ENCODE results near the gene LGALS8. TPM values are rescaled to one million over a fixed set of nuclear protein-coding genes. Genes with fewer than 3 reads are reported as not detected.

Gene LGALS8
- total and polyA plus RNA-seq, 2 donors (not counting 1 experiment from before 2014, with no cell fraction given) = 38.0 to 67.0 TPM

- Histone ChIP-seq H3K4me2 (replicated peaks; ENCODE audit: low read depth, low read length, poor library complexity, severe bottlenecking) (no peak overlapping the region), H4K20me1 (ENCODE audit: control insufficient read depth, insufficient read depth, low read length, poor library complexity, severe bottlenecking) (no peaks in the 10 kb centered on the region), H3K4me1 (ENCODE audit: control insufficient read depth in 2 of 2, insufficient read depth in 2 of 2, low read length in 2 of 2) (no peaks in the 10 kb centered on the region), H3K4me3 (ENCODE audit: control extremely low read depth in 1 of 5, extremely low read depth in 1 of 5, insufficient read depth in 1 of 5, low read depth in 2 of 5, low read length in 4 of 5) (no peak overlapping the region), H3K9me3 (ENCODE audit: control extremely low read depth in 1 of 3, control insufficient read depth in 2 of 3, insufficient read depth in 1 of 3, low read length in 2 of 3) (no peaks in the 10 kb centered on the region), H2AFZ (ENCODE audit: insufficient read depth, low read depth, low read length, poor library complexity, severe bottlenecking) (no peak overlapping the region), H3K9ac (ENCODE audit: low read length) (no peak overlapping the region), H3K79me2 (ENCODE audit: control insufficient read depth, insufficient read depth, low read length) (no peaks in the 10 kb centered on the region), H3K27me3 (replicated peaks in 1 of 4; ENCODE audit: control extremely low read depth in 1 of 4, control insufficient read depth in 3 of 4, insufficient read depth in 4 of 4, low read length in 3 of 4) (no peaks in the 10 kb centered on the region), H3K36me3 (replicated peaks in 1 of 2; ENCODE audit: control extremely low read depth in 1 of 2, control insufficient read depth in 1 of 2, extremely low read depth in 1 of 2, insufficient read depth in 2 of 2, low read length in 1 of 2) (peaks cover 5 to 95% of the 10 kb centered on the region in 2 experiments), H3K27ac (ENCODE audit: low read length in 2 of 2) (no peak overlapping the region)
- DNase-seq (no peak), ATAC-seq (ENCODE audit: low read depth) (no peak)
- TF ChIP-seq, protein P1, sequence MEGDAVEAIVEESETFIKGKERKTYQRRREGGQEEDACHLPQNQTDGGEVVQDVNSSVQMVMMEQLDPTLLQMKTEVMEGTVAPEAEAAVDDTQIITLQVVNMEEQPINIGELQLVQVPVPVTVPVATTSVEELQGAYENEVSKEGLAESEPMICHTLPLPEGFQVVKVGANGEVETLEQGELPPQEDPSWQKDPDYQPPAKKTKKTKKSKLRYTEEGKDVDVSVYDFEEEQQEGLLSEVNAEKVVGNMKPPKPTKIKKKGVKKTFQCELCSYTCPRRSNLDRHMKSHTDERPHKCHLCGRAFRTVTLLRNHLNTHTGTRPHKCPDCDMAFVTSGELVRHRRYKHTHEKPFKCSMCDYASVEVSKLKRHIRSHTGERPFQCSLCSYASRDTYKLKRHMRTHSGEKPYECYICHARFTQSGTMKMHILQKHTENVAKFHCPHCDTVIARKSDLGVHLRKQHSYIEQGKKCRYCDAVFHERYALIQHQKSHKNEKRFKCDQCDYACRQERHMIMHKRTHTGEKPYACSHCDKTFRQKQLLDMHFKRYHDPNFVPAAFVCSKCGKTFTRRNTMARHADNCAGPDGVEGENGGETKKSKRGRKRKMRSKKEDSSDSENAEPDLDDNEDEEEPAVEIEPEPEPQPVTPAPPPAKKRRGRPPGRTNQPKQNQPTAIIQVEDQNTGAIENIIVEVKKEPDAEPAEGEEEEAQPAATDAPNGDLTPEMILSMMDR (IDR thresholded peaks at IDR 0.05) = no peak
- TF ChIP-seq EZH2 (IDR thresholded peaks at IDR 0.05; ENCODE audit: borderline replicate concordance, insufficient read depth, low read depth, low read length, poor library complexity, severe bottlenecking) = no peak
- Mint-ChIP-seq H3K9me3 (ENCODE audit: insufficient read depth) (no peaks in the 10 kb centered on the region), H3K27me3 (no peaks in the 10 kb centered on the region), H3K27ac (no peak overlapping the region), H3K4me3 (no peak overlapping the region), H3K4me1 (no peaks in the 10 kb centered on the region)
- intact Hi-C loops (cut with micrococcal nuclease) = no loop called here
- ChIA-PET POLR2A (no interaction called here), CTCF (no interaction called here)
- WGBS (ENCODE audit: insufficient coverage) = 100% methylated on average over 9 of the region's 9 CpGs
Observed at GRCh38 chr1:236558081-236558480, 34.3 kb downstream of the LGALS8 start.

DNA sequence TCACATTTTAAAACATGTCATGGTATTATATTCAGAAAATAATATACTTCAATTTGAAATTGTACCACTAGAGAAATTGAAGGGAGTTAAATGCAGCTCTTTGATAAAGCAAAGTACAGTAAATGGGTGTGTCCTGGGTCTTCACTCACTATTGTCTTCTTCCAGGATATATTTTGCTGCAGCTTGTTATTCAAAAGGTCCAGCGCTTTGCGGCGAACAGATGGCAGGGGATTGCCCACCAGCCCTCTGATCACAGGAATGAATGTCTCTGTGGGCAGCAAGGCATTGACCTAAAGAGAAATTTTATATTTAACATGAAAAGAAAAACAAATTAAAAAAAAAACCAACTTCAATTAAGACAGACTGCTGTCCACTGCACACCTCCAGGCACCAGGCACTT is 35.1 kb downstream of the LGALS8 start:
- POLR2A ChIA-PET = no interaction called here
- Mint-ChIP-seq H3K9me3 (ENCODE audit: insufficient read depth) (no peaks in the 10 kb centered on the region), H3K27ac (no peak overlapping the region), H3K4me1 (no peaks in the 10 kb centered on the region), H3K27me3 (no peaks in the 10 kb centered on the region), H3K4me3 (no peak overlapping the region)
- no peak for TF ChIP-seq EZH2 (IDR thresholded peaks at IDR 0.05; ENCODE audit: borderline replicate concordance, insufficient read depth, low read depth, low read length, poor library complexity, severe bottlenecking)
- TF ChIP-seq, protein P1 (IDR thresholded peaks at IDR 0.05) = no peak
- no peak for ATAC-seq (ENCODE audit: low read depth)
- no peaks in the 10 kb centered on the region for H3K9me3 ChIP-seq (ENCODE audit: control extremely low read depth in 1 of 3, control insufficient read depth in 2 of 3, insufficient read depth in 1 of 3, low read length in 2 of 3)
- no peak overlapping the region for H3K4me3 ChIP-seq (ENCODE audit: control extremely low read depth in 1 of 5, extremely low read depth in 1 of 5, insufficient read depth in 1 of 5, low read depth in 2 of 5, low read length in 4 of 5)
- H4K20me1 ChIP-seq (ENCODE audit: control insufficient read depth, insufficient read depth, low read length, poor library complexity, severe bottlenecking) = no peaks in the 10 kb centered on the region
- CTCF ChIA-PET = no interaction called here
- H3K36me3 ChIP-seq (replicated peaks in 1 of 2; ENCODE audit: control extremely low read depth in 1 of 2, control insufficient read depth in 1 of 2, extremely low read depth in 1 of 2, insufficient read depth in 2 of 2, low read length in 1 of 2) = peaks cover 3 to 93% of the 10 kb centered on the region in 2 experiments
- H3K79me2 ChIP-seq (ENCODE audit: control insufficient read depth, insufficient read depth, low read length) = no peaks in the 10 kb centered on the region
- no peaks in the 10 kb centered on the region for H3K4me1 ChIP-seq (ENCODE audit: control insufficient read depth in 2 of 2, insufficient read depth in 2 of 2, low read length in 2 of 2)
- WGBS (ENCODE audit: insufficient coverage) = no CpG with 5 or more reads among the region's 3 CpGs
- intact Hi-C loops (cut with micrococcal nuclease) = no loop called here
- no peak overlapping the region for H3K27ac ChIP-seq (ENCODE audit: low read length in 2 of 2)
- no peaks in the 10 kb centered on the region for H3K27me3 ChIP-seq (replicated peaks in 1 of 4; ENCODE audit: control extremely low read depth in 1 of 4, control insufficient read depth in 3 of 4, insufficient read depth in 4 of 4, low read length in 3 of 4)
- H3K9ac ChIP-seq (ENCODE audit: low read length) = no peak overlapping the region
- H3K4me2 ChIP-seq (replicated peaks; ENCODE audit: low read depth, low read length, poor library complexity, severe bottlenecking) = no peak overlapping the region
- no peak overlapping the region for H2AFZ ChIP-seq (ENCODE audit: insufficient read depth, low read depth, low read length, poor library complexity, severe bottlenecking)
- no peak for DNase-seq
